Measurements from ENCODE around the gene TTC23.

Gene TTC23

DNA sequence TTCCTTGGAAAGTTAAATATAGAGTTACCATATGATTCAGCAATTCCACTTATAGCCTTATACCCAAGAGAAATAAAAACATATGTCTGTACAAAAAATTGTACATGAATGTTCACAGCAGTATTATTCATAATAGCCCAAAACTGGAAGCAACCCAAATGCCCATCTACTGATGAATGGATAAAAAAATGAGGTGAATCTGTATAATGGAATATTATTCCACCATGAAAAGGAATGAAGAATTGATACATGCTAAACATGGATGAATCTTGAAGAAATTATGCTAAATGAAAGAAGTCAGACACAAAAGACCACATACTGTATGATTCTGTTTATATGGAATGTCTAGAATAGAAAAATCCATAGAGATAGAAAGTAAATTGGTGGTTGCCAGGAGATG lies 61.4 kb downstream of the TTC23 start:
- DNase-seq = no peak

DNA sequence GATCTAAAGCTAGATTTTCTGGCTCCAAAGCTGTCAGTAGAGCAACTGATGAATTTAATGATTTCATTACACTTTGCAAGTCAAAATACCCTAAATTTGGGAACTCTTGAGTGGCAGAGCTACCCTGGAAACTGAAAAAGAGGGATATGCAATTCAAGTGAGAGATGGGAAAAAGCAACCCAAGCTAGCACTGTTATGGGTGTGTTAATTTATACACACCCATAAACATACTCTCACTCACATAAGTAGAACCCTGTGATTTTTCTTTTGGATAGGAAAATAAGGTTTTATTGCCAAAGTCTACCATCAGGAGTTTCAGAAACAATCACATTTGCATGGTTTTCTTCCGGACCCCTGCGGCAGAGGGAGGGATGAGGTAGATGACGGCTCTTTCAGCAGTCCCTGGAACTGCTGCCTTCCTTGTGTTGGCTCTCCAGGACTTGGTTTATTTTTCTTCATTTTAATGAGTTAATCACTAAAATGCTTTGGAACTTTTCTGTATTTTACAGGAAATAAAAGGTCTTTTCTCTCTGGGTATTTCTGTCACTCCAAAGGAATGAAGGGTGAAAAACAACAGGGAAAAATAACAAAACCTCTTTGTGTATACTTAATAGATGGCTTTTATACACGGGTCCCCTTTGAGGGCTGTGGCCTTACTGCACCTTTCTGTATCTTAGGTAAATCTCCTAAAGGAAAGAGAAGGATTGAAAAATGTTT lies 63.8 kb downstream of the TTC23 start:
- no peak for DNase-seq

GRCh38 chr15:99182791-99183190 lies 66.6 kb downstream of the TTC23 start:
- no peak for DNase-seq

DNA sequence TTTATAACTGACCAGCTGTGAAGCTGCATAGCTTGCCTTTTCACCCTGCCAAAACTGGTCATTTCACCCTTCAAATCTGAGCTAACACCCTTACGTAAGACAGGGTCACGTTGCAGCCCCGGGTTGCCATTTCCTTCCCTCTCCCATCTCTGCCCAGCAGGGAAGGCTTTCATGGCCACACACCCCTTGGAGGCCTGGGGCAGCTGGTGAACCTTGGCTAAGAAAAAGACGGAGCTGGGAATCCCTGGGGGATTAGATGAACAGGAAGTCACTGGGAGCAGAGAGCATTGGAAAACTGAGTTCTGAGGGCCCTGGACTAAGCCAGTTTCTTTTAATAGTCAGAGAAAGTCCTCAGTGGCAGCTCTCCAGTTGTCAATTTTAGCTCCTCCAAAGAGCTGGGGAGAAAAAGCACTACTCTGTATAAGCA lies 67.8 kb downstream of the TTC23 start:
- no peak for DNase-seq

- DNase-seq = no peak
These were observed 68.4 kb downstream of the TTC23 start for GRCh38 chr15:99180964-99181306.

GRCh38 chr15:99180086-99180963 lies 69.1 kb downstream of the TTC23 start:
- no peak for DNase-seq

GRCh38 chr15:99177679-99178078 lies 71.7 kb downstream of the TTC23 start:
- no peak for DNase-seq

- DNase-seq = no peak
These were observed 72.6 kb downstream of the TTC23 start for GRCh38 chr15:99176757-99177156.

DNA sequence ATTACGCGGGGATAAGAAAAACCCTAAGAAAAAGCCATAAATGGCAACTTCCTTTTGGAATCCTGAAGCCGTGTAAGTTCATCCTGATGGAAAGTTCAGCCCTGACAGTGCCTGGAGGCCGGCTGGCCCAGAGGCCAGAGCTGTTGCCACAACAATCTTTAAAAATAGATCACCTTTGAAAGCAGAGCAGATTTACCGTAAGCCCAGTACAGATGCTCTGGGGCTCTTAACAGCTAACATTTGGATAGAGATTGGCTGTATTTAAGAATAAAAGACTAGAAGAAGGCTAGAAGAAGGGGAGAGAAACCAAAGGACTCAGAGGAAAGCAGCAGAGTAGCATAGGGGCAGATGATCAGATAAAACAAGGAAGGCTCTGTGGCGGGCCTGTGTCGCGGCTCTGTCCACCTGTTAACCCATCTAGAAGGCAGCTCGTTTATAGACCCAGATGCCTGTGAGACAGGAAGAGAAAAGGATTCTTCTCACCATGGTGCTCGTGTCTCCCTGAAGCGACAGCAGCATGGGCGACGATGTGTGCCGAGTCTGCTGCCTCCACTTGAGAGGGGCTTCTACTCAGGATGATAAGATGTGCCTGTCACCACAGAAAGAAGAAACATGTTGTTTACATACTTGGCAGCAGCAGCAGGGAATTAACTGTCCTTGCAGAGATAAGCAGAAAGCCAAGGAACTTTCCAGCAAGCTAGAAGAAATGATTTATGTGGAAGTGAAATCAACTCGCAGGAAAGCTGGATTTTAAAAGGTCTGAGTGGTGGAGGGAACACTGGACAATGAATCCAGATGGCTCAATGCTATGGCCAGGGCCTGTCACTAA lies 74.6 kb downstream of the TTC23 start:
- DNase-seq = no peak

GRCh38 chr15:99172989-99173388 lies 76.4 kb downstream of the TTC23 start:
- no peak for DNase-seq

DNA sequence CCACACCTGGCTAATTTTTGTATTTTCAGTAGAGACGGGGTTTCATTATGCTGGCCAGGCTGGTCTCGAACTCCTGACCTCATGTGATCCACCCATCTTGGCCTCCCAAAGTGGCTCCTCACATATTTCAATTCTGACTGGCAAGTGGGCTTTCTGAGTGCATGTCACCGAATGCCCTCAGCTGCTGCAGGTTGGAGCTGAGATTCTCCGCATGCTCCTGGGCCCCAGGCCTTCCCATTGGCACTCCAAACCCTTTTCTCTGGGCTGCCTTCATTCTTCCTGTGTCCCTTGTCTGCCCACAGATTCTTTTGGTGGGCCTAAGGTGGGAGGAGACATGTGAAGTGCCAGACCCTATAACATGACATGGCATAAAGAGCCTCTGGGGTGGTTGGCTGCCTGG lies 77.2 kb downstream of the TTC23 start:
- no peak for DNase-seq

DNA sequence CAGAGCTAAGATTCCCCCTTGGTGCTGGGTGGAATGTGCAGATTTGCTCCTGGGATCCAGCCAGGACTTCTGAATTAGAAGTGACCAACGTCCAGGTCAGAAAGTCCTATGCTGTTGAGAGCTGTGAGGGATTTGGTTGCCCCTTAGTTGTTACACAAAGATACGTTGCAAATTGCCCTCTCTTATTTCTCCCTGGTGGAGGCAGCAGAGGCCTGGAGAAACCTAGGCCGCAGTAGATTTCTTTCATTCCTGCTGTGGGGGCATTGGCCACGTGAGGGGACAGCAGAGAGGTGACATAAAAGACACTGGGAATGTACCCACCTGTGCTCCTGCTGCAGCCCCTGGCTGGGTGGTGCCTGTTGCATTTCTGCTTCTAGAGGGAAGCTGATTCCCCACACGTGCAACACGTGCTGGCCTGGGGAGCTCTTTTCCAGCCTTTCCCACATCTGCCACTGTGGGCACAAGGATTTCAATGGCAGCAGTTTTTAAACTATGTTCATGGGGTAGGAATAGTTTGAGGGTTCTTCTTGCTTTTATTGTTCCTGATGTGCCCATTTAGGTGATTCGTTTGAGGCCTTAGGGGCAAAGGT lies 78.8 kb downstream of the TTC23 start:
- DNase-seq = no peak

DNA sequence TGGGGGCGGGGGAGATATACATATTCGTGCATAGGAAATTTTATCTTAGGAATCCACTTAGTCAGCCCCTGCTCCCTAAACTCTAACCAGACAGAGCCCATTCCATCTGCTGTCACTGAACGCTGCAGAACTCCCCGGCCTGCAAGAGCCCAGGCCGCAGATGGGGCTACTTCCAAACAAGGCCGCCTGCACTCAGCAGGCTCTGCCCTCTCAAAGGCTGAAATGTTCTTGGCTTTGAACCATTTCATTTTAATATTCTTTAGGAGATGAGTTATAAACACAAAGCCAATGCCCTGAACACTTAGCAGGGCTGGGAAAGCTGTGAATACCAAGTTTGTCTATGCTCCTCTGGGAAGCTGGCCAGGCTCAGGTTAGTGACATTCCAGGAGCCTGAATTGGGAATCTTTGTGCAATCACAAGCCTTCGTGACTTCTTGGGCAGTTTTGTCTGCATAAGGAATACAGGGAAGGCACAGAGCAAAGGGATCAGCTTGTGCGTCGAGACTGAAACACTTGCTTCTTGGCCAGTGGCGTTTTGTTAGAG lies 79.5 kb downstream of the TTC23 start:
- no peak for DNase-seq

- no peak for DNase-seq
These were observed 80.5 kb downstream of the TTC23 start for GRCh38 chr15:99168601-99169580.

DNA sequence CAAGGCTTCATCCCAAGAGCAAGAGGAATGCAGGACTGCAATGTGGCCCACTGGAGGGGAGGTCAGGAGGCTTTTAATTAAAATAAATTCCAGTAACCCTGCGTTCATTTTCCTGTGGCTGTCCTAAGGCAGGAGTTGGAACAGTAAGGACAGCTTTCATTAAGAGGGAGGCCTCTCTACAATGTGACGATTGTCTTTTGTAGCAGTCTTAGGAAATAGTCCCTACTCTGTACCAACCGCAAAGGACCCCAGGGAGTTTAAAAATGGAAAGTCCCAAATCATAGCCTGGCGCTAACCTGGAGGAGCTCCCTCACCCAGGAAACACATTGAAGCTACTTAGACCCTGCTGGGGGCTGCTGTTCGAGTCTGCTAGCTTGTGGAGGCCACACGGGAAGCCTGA lies 81.7 kb downstream of the TTC23 start:
- no peak for DNase-seq

DNA sequence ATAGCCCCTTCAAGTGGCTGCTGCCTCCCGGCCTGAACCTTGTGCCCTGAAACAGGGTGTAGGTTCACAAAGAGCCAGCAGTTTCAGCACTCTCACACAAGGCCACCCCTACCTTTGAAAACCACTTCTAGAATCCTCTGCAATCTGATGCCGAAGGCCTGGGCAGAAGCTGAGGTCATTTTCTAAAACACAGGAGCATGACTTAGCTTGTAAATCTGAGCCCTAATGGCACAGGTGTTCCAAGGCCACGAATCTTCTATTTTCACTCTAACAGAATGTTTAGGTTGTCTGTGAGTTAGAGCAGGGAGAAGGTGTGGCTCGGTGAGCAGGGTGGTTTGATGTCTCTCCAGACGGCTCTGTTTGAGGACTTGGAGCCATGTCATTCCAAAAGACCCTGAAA lies 82.2 kb downstream of the TTC23 start:
- DNase-seq = no peak

GRCh38 chr15:99165956-99166689 lies 83.3 kb downstream of the TTC23 start:
- DNase-seq = no peak

DNA sequence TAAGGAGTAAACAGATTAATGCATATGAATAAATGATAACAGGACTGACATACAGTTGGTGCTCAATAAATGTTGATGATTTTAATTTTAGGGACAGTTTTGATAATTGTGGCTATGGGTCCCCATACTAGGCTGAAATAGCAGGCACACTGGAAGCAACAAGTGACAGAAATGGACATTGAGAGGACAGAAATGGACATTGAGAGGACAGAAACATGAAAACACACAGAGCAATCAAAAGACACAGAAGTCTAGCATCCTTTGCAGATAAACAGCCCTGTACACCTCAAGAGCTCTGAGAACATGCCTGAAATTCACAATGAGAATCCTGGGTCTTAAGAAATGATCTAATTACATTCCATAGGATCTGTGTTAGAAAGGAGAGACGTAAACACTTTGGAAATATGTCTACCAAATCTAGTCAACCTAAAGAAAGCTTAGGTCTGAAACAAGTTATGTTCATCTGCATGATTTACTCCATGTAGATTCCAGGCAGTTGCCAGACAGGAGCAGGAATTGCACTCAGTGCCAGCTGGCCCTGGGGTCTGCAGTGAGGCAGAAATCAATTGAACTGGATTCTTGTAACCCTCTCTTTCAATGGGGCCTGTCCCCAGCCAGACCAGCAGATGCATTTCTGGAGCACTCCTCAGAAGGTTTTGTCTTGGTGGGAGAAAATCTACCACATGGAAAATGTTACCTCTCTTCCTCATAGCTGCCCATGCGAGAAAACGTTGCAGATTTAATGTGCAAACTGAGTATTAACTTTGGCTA lies 84.2 kb downstream of the TTC23 start:
- DNase-seq = no peak

DNA sequence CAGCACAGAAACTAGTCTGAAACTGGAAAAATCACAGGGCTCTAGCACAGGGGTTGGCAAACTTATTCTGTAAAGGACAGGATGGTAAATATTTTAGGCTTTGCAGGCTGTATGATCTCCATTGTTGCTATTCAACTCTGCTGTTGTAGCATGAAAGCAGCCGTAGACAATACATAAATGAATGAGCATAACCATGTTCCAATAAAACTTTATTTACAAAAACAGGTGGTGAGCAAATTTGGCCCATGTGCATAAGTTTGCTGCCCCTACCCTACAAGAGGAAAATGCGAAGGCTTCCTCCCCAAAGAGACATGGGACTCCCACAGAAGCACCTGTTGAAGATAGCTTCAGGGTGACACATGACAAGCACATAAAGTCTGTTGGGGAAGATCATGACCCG lies 85.3 kb downstream of the TTC23 start:
- DNase-seq = no peak
